Ascending aorta (tissue), 2 donors: ENCODE data around the gene ICA1. TPM values are rescaled to one million over a fixed set of nuclear protein-coding genes. Genes with fewer than 3 reads are reported as not detected.

ENCODE experiments used
- DNase-seq, 2 donors: peaks; one replicate each; pipeline ENCODE4 v3.0.0-alpha.2; 2019; ENCODE audit warnings: low spot score in 2 of 2
- H3K27ac ChIP-seq, 2 donors: fragments of 200-600 bp; sonication (generic); one replicate each; pipeline ENCODE4 v1.5.1; 2016 to 2017; ENCODE audit warnings: mild to moderate bottlenecking in 1 of 2
- H3K27me3 ChIP-seq: fragments of 200-600 bp; sonication (generic); one replicate; pipeline ENCODE4 v1.5.1; 2017
- H3K36me3 ChIP-seq, 2 donors: fragments of 200-600 bp; sonication (generic); one replicate each; pipeline ENCODE4 v1.5.1; 2016
- H3K4me1 ChIP-seq, 2 donors: fragments of 200-600 bp; sonication (generic); one replicate each; pipeline ENCODE4 v1.5.1; 2016 to 2017; ENCODE audit warnings: mild to moderate bottlenecking in 1 of 2
- H3K4me3 ChIP-seq, 2 donors: fragments of 200-600 bp; sonication (generic); one replicate each; pipeline ENCODE4 v1.5.1; 2016 to 2017; ENCODE audit warnings: mild to moderate bottlenecking in 1 of 2
- H3K9me3 ChIP-seq, 2 donors: fragments of 200-600 bp; sonication (generic); one replicate each; pipeline ENCODE4 v1.5.1; 2016
- CTCF ChIP-seq, 3 experiments: fragments of 200-600 bp in 2 of 3; fragments of 450-650 bp in 1 of 3; sonication (generic) in 2 of 3; IDR thresholded peaks; one replicate each; pipeline ENCODE4 v1.5.1; 2016 to 2019; ENCODE audit warnings: antibody characterized with exemption in 3 of 3, mild to moderate bottlenecking in 1 of 3, moderate library complexity in 1 of 3
- intact Hi-C: fragments of 100-400 bp; cut with DNase I; formaldehyde crosslinking; loops from one replicate; pipeline ENCODE4 v1.15.1; 2023
- total RNA-seq: library from RNA; depleted of rRNA; stranded (reverse); fragments of >200 nt; gene quantifications from one replicate; pipeline ENCODE4 v1.1.0, GENCODE V29; 2016

ICA1 gene
- total RNA-seq, 1 donor from 2014 or later, result 18.3 TPM

GRCh38 chr7:8217200-8218068, 44.5 kb downstream of the ICA1 start:
- no peaks in the 10 kb centered on the region for H3K36me3 ChIP-seq
- peak; percentile 57 to 74 (median 64) for TF ChIP-seq CTCF (IDR thresholded peaks at IDR 0.05)
- no peak for DNase-seq
- H3K4me3 ChIP-seq, result no peak overlapping the region
- H3K27me3 ChIP-seq, result no peaks in the 10 kb centered on the region
- H3K4me1 ChIP-seq, result no peaks in the 10 kb centered on the region
- H3K9me3 ChIP-seq, result no peaks in the 10 kb centered on the region
- no peak overlapping the region for H3K27ac ChIP-seq
- intact Hi-C loops, result loop anchor here (5.0 to 10.0 kb wide), 4 partner anchors 535 to 1113 kb away; no protein-coding TSS in a partner anchor

GRCh38 chr7:8216334-8216690, 45.7 kb downstream of the ICA1 start:
- Histone ChIP-seq H3K27me3 (no peaks in the 10 kb centered on the region), H3K4me3 (no peak overlapping the region), H3K36me3 (no peaks in the 10 kb centered on the region), H3K9me3 (no peaks in the 10 kb centered on the region), H3K27ac (no peak overlapping the region), H3K4me1 (no peaks in the 10 kb centered on the region)
- DNase-seq, result no peak
- intact Hi-C loops, result loop anchor here (5.0 to 10.0 kb wide), 4 partner anchors 534 to 1112 kb away; no protein-coding TSS in a partner anchor
- TF ChIP-seq CTCF (IDR thresholded peaks at IDR 0.05), result no peak

- Histone ChIP-seq H3K4me3 (no peak overlapping the region), H3K36me3 (no peaks in the 10 kb centered on the region), H3K4me1 (no peaks in the 10 kb centered on the region), H3K9me3 (no peaks in the 10 kb centered on the region), H3K27me3 (no peaks in the 10 kb centered on the region), H3K27ac (no peak overlapping the region)
- DNase-seq, result no peak
- intact Hi-C loops, result loop anchor here (5.0 to 10.0 kb wide), 4 partner anchors 533 to 1111 kb away; no protein-coding TSS in a partner anchor
- no peak for TF ChIP-seq CTCF (IDR thresholded peaks at IDR 0.05)
Observed at GRCh38 chr7:8215648-8216333, 46.2 kb downstream of the ICA1 start.

- no peak overlapping the region for H3K4me3 ChIP-seq
- no peaks in the 10 kb centered on the region for H3K27me3 ChIP-seq
- no peaks in the 10 kb centered on the region for H3K9me3 ChIP-seq
- H3K27ac ChIP-seq, result no peak overlapping the region
- intact Hi-C loops, result loop anchor here (10.0 kb wide), 2 partner anchors 620 to 1110 kb away; no protein-coding TSS in a partner anchor
- TF ChIP-seq CTCF (IDR thresholded peaks at IDR 0.05), result no peak
- DNase-seq, result no peak
- no peaks in the 10 kb centered on the region for H3K36me3 ChIP-seq
- H3K4me1 ChIP-seq, result no peaks in the 10 kb centered on the region
Observed at GRCh38 chr7:8214244-8214824, 47.6 kb downstream of the ICA1 start.

- intact Hi-C loops, result loop anchor here (10.0 kb wide), 2 partner anchors 619 to 1109 kb away; no protein-coding TSS in a partner anchor
Observed at GRCh38 chr7:8213381-8213780, 48.6 kb downstream of the ICA1 start.

More at GRCh38 chr7:8213381-8213780, 48.6 kb downstream of the ICA1 start:
- Histone ChIP-seq H3K4me1 (no peaks in the 10 kb centered on the region), H3K4me3 (no peak overlapping the region), H3K27me3 (no peaks in the 10 kb centered on the region), H3K9me3 (no peaks in the 10 kb centered on the region), H3K27ac (no peak overlapping the region), H3K36me3 (no peaks in the 10 kb centered on the region)
- no peak for DNase-seq
- no peak for TF ChIP-seq CTCF (IDR thresholded peaks at IDR 0.05)
